ENCODE measurements around the gene ITPKB. TPM values are rescaled to one million over a fixed set of nuclear protein-coding genes. Genes with fewer than 3 reads are reported as not detected.
"Not testable (repeated sequence)": the region's sequence is repeated elsewhere in the genome, so short reads cannot be mapped to it uniquely, and the experiment has no call there.

ITPKB gene
- total RNA-seq, 1 experiment from 2014 or later = 2.3 TPM

GRCh38 chr1:226652613-226653012, 86.5 kb downstream of the ITPKB start:
- DNase-seq (ENCODE audit: low read depth) = no peak

DNA sequence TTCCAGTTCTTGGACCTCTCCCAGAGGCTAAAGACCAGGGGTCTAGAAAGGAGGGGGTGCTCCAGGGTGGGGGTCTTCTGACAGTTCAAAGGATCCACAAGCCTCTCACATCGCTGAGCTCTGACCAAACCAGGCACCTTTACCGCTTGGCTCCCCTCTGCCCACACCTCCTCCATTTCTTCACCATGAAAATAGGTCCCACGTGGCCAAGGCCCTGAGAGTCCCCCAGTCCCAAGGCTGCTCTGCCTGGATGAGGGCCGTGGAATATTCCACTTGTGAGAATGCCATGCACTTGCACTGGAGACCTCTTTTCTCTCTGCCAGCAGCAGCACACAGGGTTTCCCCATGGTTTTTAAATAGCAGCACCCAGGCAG, 87.4 kb downstream of the ITPKB start:
- no peak for DNase-seq (ENCODE audit: low read depth)

- DNase-seq (ENCODE audit: low read depth) = no peak
Observed at GRCh38 chr1:226651041-226651731, 87.9 kb downstream of the ITPKB start.

DNA sequence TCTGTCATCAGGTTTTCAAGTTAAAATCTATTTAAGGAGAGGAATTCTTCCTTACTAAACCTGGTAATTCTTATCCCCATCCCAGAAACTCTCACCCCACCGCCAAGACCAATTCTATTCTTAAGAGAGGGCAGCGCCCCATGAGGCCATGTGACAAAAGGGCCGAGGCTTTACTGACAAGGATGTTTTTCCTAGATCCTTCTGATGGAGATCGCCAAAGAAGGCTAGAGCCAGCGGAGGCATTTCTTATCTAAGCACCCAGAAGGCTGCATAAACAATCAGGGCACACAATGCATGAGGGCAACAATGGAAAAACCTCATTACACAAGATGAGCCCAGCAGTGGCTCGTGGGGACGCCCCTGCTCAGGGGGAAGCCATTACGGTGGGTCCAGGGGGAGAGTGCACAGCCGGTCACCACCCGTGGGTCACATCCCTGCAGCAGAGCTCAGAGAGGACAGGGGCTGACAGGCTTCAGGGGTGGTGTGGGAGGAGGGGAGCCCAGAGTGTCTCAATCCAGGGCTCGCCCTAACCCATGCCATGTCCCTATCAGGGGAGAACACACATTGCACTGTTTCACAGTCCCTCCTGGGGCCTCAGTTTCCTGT, 88.7 kb downstream of the ITPKB start:
- DNase-seq (ENCODE audit: low read depth) = no peak

DNA sequence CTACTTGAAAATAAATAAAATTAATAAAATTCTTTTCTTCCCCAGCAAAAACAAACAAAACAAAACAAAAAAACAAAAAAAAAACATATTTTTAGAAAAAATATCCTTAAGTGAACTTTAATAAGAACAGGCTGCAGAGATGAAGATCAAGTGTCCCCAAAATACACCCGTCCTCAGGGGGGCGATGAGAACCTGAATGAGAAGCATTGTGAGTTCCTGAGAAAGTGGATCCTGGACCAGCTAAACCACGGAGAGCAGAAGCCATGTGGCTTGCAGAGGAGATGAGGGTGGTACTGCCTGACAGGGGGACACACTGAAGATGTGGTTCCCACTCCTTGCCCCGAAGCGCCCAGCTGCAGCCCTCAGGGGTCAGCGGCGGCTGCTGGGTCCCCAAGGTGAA, 89.3 kb downstream of the ITPKB start:
- no peak for DNase-seq (ENCODE audit: low read depth)

- DNase-seq (ENCODE audit: low read depth) = no peak
Observed at GRCh38 chr1:226649244-226649643, 89.8 kb downstream of the ITPKB start.

DNA sequence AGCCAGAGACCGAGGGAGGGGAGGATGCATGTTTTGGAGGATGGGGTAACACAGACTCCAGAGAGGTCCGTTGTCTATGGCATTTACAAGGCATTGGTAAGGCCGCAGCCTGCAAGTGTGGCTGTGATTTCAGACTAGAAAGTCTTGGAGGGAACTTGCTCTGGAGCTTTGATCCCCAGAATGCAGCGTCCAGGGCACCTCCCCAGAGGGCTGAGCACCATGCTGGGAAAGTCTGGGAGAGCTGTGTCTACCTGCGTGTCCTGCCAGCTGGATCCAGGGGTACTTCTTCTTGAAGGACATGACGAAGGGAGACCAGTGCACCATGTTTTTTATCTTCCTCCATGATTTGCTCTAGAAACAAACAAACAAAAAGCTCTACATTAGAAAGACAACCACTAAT, 90.7 kb downstream of the ITPKB start:
- no peak for DNase-seq (ENCODE audit: low read depth)

DNA sequence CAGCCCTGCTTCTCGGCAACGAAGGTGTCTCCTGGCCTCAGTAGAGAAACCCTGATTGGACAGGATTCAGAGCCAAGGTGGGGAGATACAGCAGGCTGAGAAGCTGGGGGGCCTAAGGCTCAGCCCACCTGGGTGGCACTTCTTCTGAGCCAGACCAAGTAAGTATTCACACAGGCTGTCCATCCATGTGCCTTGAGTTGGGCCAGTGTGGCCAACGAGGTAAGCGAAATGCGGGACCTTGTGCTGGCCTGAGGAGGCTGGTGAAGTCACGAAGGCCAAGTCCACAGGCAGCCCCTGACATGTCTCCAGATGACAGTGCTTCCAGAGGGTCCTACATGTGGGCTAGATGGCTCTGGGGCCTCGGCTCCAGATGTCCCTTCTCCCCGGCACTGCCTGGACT, 91.4 kb downstream of the ITPKB start:
- DNase-seq (ENCODE audit: low read depth) = no peak

- no peak for DNase-seq (ENCODE audit: low read depth)
Observed at GRCh38 chr1:226646870-226647449, 92.1 kb downstream of the ITPKB start.

GRCh38 chr1:226646026-226646869, 92.8 kb downstream of the ITPKB start:
- DNase-seq (ENCODE audit: low read depth) = no peak

DNA sequence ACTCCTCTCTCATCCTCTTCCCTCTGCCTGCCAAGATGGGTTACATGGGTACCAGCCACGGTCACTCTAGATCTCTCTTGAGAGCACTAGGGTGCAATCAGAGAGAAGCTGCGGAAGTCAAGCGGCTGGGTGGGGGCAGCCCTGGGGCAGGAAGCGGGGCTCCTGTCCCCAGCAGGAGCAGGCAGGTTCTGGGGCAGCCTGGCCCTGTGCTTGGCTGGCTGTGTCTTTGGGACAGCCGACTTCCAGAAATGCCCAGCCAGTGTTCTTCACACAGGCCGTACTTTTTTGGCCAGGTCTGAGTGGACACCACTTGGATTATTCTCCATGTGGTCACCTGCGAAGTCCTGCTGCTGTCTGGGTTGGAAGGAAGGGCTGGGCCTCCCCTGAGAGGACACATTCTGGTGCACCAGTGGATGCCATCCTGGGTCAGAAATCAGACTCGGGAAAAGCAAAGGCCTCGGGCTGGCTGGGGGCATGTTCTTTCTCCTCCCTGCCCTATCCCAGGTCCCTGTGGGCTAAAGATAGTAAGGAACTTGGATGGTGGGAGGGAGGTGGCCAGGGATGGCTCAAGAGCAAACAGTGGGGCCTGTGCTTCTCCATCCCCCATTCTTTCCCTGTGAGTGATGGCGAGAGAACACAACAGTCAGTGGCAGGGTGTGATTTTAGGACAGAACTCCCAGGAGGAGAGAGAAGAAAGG, 93.7 kb downstream of the ITPKB start:
- no peak for DNase-seq (ENCODE audit: low read depth)

- DNase-seq (ENCODE audit: low read depth) = peak; percentile 58
Observed at GRCh38 chr1:226644541-226645176, 94.4 kb downstream of the ITPKB start.

- no peak for DNase-seq (ENCODE audit: low read depth)
Observed at GRCh38 chr1:226643611-226644540, 95.2 kb downstream of the ITPKB start.

DNA sequence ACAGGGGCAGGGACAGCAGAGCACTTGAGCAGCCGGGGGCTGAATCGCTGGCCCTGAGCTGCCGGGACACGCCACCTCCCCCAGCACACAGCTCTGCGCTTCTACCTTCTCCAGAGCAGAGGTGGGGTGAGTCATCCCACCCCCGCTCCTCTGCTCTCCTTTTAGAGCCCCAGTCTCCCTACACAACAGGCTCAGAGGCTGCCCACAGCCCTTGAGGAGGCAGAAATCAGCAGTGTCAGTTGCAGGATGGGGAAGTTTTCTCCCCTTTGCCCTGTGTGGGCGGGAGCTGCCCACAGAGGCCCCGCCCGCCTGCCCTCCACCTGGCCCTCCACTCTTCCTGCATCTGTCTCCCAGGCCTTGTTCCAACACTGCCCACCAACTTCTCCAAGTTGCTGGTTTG, 95.9 kb downstream of the ITPKB start:
- peak; percentile 87 for DNase-seq (ENCODE audit: low read depth)

DNA sequence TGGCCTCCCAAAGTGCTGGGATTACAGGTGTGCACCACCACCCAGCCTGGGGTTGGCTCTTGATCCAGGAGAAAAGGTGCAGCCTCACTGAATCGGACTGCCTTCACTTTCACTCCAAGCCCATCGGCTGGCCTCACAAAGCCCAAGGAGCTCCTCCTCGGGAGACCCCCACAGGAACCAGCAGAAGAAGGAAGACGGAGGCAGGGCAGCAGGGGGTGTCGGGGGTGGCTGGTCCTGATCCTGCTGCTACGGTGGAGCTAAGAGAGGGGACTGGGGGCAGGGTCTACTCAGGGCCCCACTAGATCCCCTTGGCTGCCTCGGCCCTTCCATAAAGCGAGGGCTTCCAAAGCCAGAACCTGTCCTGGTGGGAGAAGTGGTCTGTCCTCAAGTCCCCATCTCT, 96.7 kb downstream of the ITPKB start:
- no peak for DNase-seq (ENCODE audit: low read depth)

DNA sequence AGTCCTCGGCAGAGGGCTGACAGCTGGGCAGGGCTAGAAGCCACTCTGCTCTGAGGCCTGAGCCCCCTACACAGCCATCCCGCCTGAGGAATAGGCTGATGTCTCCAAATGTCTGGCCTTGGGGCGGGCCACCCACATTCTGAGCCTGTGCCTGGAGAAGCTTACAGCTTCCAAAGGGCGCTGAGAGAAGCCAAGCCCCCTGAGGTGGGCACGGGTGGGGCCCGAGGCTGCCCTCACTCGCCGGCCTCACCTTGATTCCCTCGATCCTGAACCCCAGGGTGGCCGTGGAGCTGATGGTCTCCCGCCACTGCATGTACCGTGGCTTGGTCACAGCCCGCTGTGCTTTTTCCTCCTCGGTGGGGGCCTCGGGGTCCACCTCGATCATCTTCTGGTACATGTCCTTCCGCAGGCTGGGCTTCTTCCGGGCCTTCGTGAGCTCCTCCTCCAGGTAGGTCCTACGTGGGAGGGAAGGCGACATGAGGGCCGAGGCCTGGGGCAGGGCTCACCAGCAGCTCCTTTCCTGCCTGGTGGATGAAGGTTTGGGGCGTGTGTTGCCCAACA, 97.3 kb downstream of the ITPKB start:
- no peak for DNase-seq (ENCODE audit: low read depth)

DNA sequence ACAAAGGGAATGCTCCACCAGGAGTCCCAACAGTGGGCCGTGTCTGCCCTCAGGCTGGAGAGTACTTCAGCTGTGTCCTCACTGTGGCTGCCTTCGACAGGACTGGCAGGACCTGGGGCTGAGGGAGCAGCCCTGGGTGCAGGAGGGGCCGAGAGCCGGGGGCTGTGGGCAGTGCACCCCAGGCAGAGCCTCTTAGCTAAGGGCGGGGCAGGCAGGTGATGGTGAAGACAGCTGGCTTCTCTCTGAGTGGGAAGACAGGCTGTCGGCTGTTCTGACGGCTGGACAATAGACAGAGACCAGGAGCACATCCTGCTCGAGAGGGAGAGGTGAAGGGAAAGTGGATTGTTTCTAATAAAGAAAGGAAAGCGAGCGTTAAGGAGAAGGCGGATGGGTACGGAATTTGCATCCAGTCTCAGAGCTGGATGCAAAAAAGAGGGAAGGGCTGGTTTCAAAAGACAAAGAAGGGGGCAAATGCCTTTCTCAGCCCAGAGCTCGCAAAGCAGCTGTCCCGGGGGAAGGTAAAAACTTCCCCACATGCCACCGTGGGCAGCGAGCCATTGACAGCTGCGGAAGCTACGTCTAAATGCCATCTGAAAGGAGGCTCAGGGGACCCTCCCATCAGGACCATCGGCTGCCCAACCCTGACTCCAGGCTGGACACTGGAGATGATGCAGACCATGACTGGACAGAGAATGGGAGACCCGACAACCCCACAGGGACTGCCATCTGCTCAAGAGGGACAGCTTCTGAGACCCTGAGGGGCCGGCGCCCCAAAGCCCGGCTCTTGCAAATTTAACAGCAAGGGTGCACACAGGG, 98.6 kb downstream of the ITPKB start:
- no peak for DNase-seq (ENCODE audit: low read depth)

GRCh38 chr1:226639631-226640061, 99.4 kb downstream of the ITPKB start:
- no peak for DNase-seq (ENCODE audit: low read depth)

DNA sequence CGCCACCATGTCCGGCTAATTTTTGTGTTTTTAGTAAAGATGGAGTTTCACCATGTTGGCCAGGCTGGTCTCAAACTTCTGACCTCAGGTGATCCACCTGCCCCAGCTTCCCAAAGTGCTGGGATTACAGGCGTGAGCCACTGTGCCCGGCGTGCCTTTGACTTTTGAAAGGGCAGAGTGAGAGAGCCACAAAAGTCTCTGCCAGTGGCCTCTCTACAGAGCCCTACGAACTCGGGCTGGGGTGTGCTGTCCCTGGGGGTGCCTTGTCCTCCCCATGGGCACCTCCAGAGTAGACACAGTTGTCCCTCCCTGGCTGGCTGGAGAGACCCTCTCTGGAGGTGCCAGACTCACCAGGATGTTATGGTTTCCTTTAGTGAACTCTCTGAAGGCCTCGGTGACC, 99.9 kb downstream of the ITPKB start:
- DNase-seq (ENCODE audit: low read depth) = not testable (repeated sequence)
